ENCODE data around the gene HMSD. TPM values are rescaled to one million over a fixed set of nuclear protein-coding genes. Genes with fewer than 3 reads are reported as not detected.

The HMSD gene
- total RNA-seq, 2 experiments from 2014 or later = 1.8 to 4.4 TPM

GRCh38 chr18:63997606-63998005, 48.5 kb downstream of the HMSD start:
- H3K4me1 Mint-ChIP-seq = no peaks in the 10 kb centered on the region
- H3K27ac Mint-ChIP-seq = no peak overlapping the region

GRCh38 chr18:63999871-64000270, 50.8 kb downstream of the HMSD start:
- H3K36me3 Mint-ChIP-seq = peaks cover 14% of the 10 kb centered on the region
- peaks cover 39% of the 10 kb centered on the region for H3K27me3 Mint-ChIP-seq
- H3K9me3 Mint-ChIP-seq = peaks cover 14% of the 10 kb centered on the region
- no peaks in the 10 kb centered on the region for H3K4me1 Mint-ChIP-seq
- no peak overlapping the region for H3K4me3 Mint-ChIP-seq
- no peak for DNase-seq
- no peak overlapping the region for H3K27ac Mint-ChIP-seq

More at GRCh38 chr18:63997606-63998005, 48.5 kb downstream of the HMSD start:
- Mint-ChIP-seq H3K9me3 (peaks cover 14% of the 10 kb centered on the region), H3K4me3 (no peak overlapping the region), H3K27me3 (peaks cover 29% of the 10 kb centered on the region), H3K36me3 (peaks cover 13% of the 10 kb centered on the region)
- DNase-seq = no peak

GRCh38 chr18:64002581-64002980, 53.5 kb downstream of the HMSD start:
- Mint-ChIP-seq H3K4me1 (no peaks in the 10 kb centered on the region), H3K27ac (no peak overlapping the region), H3K27me3 (peaks cover 39% of the 10 kb centered on the region), H3K4me3 (no peak overlapping the region), H3K36me3 (peaks cover 8% of the 10 kb centered on the region), H3K9me3 (no peaks in the 10 kb centered on the region)
- no peak for DNase-seq

- Mint-ChIP-seq H3K27ac (no peak overlapping the region), H3K27me3 (no peaks in the 10 kb centered on the region), H3K4me3 (no peak overlapping the region), H3K36me3 (no peaks in the 10 kb centered on the region), H3K9me3 (no peaks in the 10 kb centered on the region), H3K4me1 (no peaks in the 10 kb centered on the region)
- no peak for DNase-seq
Measured at GRCh38 chr18:64009305-64009704, 60.2 kb downstream of the HMSD start.

Other genes starting within 250 kb of the HMSD start
- not detected for gene SERPINB11, start 246.3 kb upstream of the HMSD start, total RNA-seq
- gene SERPINB7, start 173.9 kb upstream of the HMSD start, total RNA-seq = not detected
- gene SERPINB2, start 61.6 kb upstream of the HMSD start, total RNA-seq = not detected
- gene SERPINB10, start 41.3 kb upstream of the HMSD start, total RNA-seq = under 1 TPM in 1 of 2 experiments, not detected in 1; 0.14 TPM
- 10 to 100 TPM; 16.8 to 17.0 TPM for gene SERPINB8, start 20.8 kb downstream of the HMSD start, total RNA-seq
- not detected for gene LINC00305, start 199.8 kb downstream of the HMSD start, total RNA-seq

Data from activated naive CD8-positive, alpha-beta T cell treated with anti-CD3 and anti-CD28 coated beads for 36 hours (primary cell).